ENCODE data around the gene B3GNT7. TPM values are rescaled to one million over a fixed set of nuclear protein-coding genes. Genes with fewer than 3 reads are reported as not detected.

Gene B3GNT7
- total and polyA plus RNA-seq, 12 donors: 2.2 to 71.6 (median 47.7) TPM

DNA sequence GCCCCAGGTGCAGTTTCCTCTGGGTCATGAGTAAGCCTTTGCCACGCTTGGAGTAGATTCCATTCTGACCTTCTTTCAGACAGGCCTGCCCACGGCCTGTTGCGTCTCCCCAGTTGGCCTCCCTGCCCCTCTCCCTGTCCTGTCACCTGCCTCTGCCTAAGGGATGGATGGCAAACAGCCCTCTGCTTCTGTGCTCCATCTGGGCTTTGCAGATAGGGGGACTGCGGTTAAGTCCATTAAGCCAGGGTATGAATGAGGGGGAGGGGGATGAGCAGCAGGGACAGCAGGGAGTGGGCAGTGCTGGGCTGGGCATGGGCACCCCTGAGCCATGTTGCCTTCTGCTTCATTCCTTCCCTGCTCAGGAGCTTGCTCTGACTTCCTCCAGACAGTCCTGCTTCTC, 37.6 kb upstream of the B3GNT7 start:
- WGBS, 4 donors: 86 to 95% (median 87%) methylated on average over 3 to 4 of the region's 4 CpGs
- DNase-seq: no peak
- Histone ChIP-seq H3K9me3 (replicated peaks in 1 of 3) (no peaks in the 10 kb centered on the region), H3K36me3 (replicated peaks in 1 of 2) (peaks cover 0 to 5% of the 10 kb centered on the region in 2 donors), H3K4me1 (replicated peaks in 1 of 2) (no peaks in the 10 kb centered on the region), H3K4me3 (no peak overlapping the region), H3K27ac (no peak overlapping the region), H3K27me3 (no peaks in the 10 kb centered on the region)
- intact Hi-C loops (cut with DNase I): no loop called here
- TF ChIP-seq CTCF (IDR thresholded peaks at IDR 0.05) (no peak), POLR2A (IDR thresholded peaks at IDR 0.05) (no peak)

DNA sequence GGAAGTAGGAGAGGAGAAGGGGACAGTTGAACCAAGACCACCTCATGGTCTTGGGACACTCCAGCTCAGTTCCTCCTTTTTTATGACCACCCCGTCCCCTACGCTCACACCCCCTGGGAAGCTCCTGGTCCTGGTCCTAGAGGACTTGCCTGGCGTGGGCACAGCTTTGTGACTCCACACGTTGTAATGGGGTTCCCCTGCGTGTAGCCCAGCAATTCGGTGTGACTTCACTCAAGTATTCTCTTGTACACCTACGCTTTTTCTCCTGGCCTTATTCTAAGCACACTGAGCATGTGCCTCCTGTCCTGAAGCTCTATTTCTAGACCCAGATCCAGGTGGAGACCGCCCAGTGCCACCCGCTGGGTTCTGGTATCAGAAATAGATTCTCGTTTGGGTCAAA, 36.1 kb upstream of the B3GNT7 start:
- TF ChIP-seq POLR2A (IDR thresholded peaks at IDR 0.05): no peak
- no peak for TF ChIP-seq CTCF (IDR thresholded peaks at IDR 0.05)
- Histone ChIP-seq H3K9me3 (replicated peaks in 1 of 3) (no peaks in the 10 kb centered on the region), H3K27me3 (no peaks in the 10 kb centered on the region), H3K4me3 (no peak overlapping the region), H3K27ac (no peak overlapping the region), H3K36me3 (replicated peaks in 1 of 2) (peaks cover 0 to 5% of the 10 kb centered on the region in 2 donors), H3K4me1 (replicated peaks in 1 of 2) (no peaks in the 10 kb centered on the region)
- intact Hi-C loops (cut with DNase I): no loop called here
- no peak for DNase-seq
- WGBS, 4 donors: 92 to 98% (median 96%) methylated on average over 10 of the region's 10 CpGs

GRCh38 chr2:231359948-231360347, 35.6 kb upstream of the B3GNT7 start:
- no peak overlapping the region for H3K27ac ChIP-seq
- intact Hi-C loops (cut with DNase I): no loop called here
- no peak for DNase-seq
- no peaks in the 10 kb centered on the region for H3K27me3 ChIP-seq
- H3K9me3 ChIP-seq (replicated peaks in 1 of 3): no peaks in the 10 kb centered on the region
- 91 to 98% (median 93%) methylated on average over 5 to 11 of the region's 11 CpGs for WGBS, 4 donors
- H3K36me3 ChIP-seq (replicated peaks in 1 of 2): peaks cover 0 to 5% of the 10 kb centered on the region in 2 donors
- H3K4me1 ChIP-seq (replicated peaks in 1 of 2): no peaks in the 10 kb centered on the region
- TF ChIP-seq POLR2A (IDR thresholded peaks at IDR 0.05): no peak
- TF ChIP-seq CTCF (IDR thresholded peaks at IDR 0.05): no peak
- H3K4me3 ChIP-seq: no peak overlapping the region

GRCh38 chr2:231360401-231360800, 35.1 kb upstream of the B3GNT7 start:
- Histone ChIP-seq H3K36me3 (replicated peaks in 1 of 2) (peaks cover 0 to 5% of the 10 kb centered on the region in 2 donors), H3K27ac (peak overlapping the region in 1 of 5 donors; percentile 41), H3K27me3 (no peaks in the 10 kb centered on the region), H3K9me3 (replicated peaks in 1 of 3) (no peaks in the 10 kb centered on the region), H3K4me3 (no peak overlapping the region), H3K4me1 (replicated peaks in 1 of 2) (no peaks in the 10 kb centered on the region)
- TF ChIP-seq POLR2A (IDR thresholded peaks at IDR 0.05): no peak
- TF ChIP-seq CTCF (IDR thresholded peaks at IDR 0.05): no peak
- DNase-seq: no peak
- 90 to 96% (median 91%) methylated on average over 4 to 11 of the region's 11 CpGs; no CpG with 5 or more reads in 1 of the 4 donors for WGBS, 4 donors
- intact Hi-C loops (cut with DNase I): no loop called here
